ENCODE results near the gene KCMF1. TPM values are rescaled to one million over a fixed set of nuclear protein-coding genes. Genes with fewer than 3 reads are reported as not detected.
A peak's percentile ranks its signal among the peaks of the same experiment; 100 is the strongest.

Gene KCMF1
- total and polyA plus RNA-seq, 10 of the 15 experiments (the other 5 are each of a cell fraction or from before 2014, with no cell fraction given), result 8.4 to 124 (median 43.0) TPM

DNA sequence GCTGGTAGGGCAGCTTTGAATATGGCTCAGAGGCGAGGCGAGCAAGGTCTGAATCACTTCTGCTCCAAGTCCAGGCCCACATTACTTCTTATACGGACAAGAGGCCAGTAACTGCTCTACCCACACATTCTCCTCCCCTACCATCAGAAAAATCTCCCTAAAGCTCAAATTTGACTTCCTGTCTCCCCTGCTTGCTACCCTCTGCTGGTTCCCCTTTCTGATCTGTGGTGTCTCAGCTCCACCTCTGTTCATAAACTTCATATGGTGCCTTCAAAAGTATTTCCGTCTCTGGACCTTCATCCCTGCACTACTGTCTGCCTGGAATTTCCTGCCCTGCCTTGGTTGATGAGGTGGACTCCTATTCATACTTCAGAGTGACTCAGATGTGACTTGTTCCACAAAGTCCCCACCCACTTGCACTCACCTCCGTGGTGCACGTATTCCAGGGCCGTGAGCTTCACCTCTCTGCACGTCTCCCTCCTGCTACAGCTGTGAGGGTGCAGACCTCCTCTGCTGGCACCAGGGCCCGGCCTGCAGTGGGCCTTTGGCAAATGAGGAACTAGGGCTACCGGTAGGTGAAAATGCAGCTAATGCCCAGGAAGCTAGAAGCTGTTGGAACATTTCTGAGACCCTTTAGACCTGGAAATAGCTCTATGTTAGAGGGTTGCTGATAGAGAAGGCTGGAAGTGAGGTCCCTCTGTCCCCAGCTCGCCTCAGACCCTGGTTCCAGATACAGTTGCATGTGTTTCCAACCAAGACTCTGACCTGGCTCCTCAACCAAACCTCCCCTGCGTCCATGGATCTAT lies 24.6 kb upstream of the KCMF1 start (continued):
- TF ChIP-seq ESRRA (IDR thresholded peaks at IDR 0.05; ENCODE audit: low read length), result 0 out of 2 replicates have a peak, but pooled peaks have one; percentile 24
- TF ChIP-seq MXI1 (IDR thresholded peaks at IDR 0.05; ENCODE audit: low read depth, low read length), result no peak
- no peak for TF ChIP-seq NFYA (IDR thresholded peaks at IDR 0.05; ENCODE audit: borderline replicate concordance, low read depth, low read length)
- 0 out of 2 replicates have a peak, but pooled peaks have one; percentile 31 for TF ChIP-seq ASH2L (IDR thresholded peaks at IDR 0.05; ENCODE audit: borderline replicate concordance, low read depth)
- TF ChIP-seq IKZF1 (conservative IDR thresholded peaks at IDR 0.05), result peak; percentile 92
- no peak for TF ChIP-seq HCFC1 (IDR thresholded peaks at IDR 0.05; ENCODE audit: low read length)
- no peak; the same call in 1 of the 2 replicates for TF ChIP-seq ZBTB40 (IDR thresholded peaks at IDR 0.05; ENCODE audit: borderline replicate concordance)
- 0 out of 2 replicates have a peak, but pooled peaks have one; percentile 44 for TF ChIP-seq IRF4 (IDR thresholded peaks at IDR 0.05; ENCODE audit: low read depth, low read length)
- peak; percentile 55 for TF ChIP-seq CBFB (IDR thresholded peaks at IDR 0.05; ENCODE audit: low read depth)
- TF ChIP-seq, protein P1, sequence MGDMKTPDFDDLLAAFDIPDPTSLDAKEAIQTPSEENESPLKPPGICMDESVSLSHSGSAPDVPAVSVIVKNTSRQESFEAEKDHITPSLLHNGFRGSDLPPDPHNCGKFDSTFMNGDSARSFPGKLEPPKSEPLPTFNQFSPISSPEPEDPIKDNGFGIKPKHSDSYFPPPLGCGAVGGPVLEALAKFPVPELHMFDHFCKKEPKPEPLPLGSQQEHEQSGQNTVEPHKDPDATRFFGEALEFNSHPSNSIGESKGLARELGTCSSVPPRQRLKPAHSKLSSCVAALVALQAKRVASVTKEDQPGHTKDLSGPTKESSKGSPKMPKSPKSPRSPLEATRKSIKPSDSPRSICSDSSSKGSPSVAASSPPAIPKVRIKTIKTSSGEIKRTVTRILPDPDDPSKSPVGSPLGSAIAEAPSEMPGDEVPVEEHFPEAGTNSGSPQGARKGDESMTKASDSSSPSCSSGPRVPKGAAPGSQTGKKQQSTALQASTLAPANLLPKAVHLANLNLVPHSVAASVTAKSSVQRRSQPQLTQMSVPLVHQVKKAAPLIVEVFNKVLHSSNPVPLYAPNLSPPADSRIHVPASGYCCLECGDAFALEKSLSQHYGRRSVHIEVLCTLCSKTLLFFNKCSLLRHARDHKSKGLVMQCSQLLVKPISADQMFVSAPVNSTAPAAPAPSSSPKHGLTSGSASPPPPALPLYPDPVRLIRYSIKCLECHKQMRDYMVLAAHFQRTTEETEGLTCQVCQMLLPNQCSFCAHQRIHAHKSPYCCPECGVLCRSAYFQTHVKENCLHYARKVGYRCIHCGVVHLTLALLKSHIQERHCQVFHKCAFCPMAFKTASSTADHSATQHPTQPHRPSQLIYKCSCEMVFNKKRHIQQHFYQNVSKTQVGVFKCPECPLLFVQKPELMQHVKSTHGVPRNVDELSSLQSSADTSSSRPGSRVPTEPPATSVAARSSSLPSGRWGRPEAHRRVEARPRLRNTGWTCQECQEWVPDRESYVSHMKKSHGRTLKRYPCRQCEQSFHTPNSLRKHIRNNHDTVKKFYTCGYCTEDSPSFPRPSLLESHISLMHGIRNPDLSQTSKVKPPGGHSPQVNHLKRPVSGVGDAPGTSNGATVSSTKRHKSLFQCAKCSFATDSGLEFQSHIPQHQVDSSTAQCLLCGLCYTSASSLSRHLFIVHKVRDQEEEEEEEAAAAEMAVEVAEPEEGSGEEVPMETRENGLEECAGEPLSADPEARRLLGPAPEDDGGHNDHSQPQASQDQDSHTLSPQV (IDR thresholded peaks at IDR 0.05), result no peak
- no peak for TF ChIP-seq SP1 (IDR thresholded peaks at IDR 0.05; ENCODE audit: low read depth, low read length)
- TF ChIP-seq ZNF384 (IDR thresholded peaks at IDR 0.05; ENCODE audit: borderline replicate concordance, low read depth, low read length), result no peak
- peak; percentile 49 for TF ChIP-seq SKIL (IDR thresholded peaks at IDR 0.05; ENCODE audit: low read depth, poor library complexity, severe bottlenecking)
- no peak for TF ChIP-seq ZSCAN29 (IDR thresholded peaks at IDR 0.05)
- no peak for TF ChIP-seq HDAC6 (IDR thresholded peaks at IDR 0.05; ENCODE audit: unreplicated experiment)
- TF ChIP-seq HDAC2 (IDR thresholded peaks at IDR 0.05), result no peak
- TF ChIP-seq FOXM1 (IDR thresholded peaks at IDR 0.05; ENCODE audit: low read depth, low read length), result no peak
- no peak; the same call in 1 of the 2 replicates for TF ChIP-seq CHD2 (IDR thresholded peaks at IDR 0.05; ENCODE audit: borderline replicate concordance, low read depth, low read length)
- TF ChIP-seq, protein P2, sequence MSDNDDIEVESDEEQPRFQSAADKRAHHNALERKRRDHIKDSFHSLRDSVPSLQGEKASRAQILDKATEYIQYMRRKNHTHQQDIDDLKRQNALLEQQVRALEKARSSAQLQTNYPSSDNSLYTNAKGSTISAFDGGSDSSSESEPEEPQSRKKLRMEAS (IDR thresholded peaks at IDR 0.05; ENCODE audit: low read depth, low read length), result no peak
- peak; percentile 83 for TF ChIP-seq SMARCA5 (IDR thresholded peaks at IDR 0.05)
